HG03280 (cell line): Measurements from ENCODE around the gene COPS3.
A peak's percentile ranks its signal among the peaks of the same experiment; 100 is the strongest.

Experiments used
- ATAC-seq: cut with Tn5 transposase; IDR thresholded peaks from one replicate; pipeline ENCODE4 v1.9.1; 2021; ENCODE audit warnings: mild to moderate bottlenecking, moderate library complexity; ENCODE audit not compliant: unreplicated experiment

The COPS3 gene

GRCh38 chr17:17280613-17281549 lies at the start of gene COPS3:
TSS of gene COPS3 (minus strand) at chr17:17281246. CDS start at chr17:17281186, 60 bp downstream.
- peak; percentile 84 for ATAC-seq

DNA sequence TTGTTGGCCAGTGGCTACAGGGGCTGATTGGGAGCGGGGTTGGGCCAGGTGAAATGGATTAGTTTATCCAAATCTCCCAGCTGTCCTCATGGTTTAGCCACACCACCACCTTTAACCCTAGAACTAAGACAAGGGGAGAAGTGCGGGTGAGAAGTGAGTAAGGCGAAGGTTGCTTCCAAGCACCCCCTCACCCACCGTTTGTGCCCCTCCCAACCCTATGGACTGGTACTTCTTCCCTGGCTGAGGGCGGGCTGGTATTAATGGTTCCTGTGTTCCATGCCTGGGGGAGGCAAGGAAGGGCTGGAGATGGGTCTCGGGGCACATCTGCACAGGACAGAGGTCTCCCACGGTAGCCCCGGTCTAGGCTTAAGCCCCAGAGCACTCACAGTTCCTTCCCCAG lies 47.2 kb upstream of the COPS3 start:
- no peak for ATAC-seq

DNA sequence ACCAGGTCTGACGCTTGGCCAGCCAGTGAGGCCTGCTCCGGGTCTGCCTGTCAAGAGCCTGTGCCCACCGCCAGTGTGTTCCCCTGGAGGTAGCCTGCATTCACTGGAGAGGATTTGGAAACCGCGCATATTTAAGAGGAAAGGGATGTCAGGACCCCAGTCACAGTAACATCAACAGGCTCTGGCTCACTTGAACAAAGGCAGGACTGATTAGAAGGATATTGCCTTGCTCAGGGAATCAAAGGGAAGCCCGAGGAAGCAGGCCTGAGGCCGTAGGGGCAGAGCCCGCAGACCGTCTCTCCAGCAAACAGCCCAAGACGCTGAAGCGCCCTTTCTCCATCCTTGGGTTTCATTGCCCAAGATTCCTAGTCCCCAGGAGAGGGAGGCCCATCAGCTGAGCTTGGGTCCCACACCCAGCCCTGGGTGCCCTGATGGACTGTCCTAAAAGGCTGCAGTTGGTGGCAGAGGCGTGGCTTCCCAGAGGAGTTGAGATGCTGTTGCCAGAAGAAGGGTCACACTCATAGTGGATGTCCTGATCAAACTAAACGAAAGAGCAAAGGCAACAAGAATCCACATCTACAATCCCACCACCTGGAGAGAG lies 45.3 kb upstream of the COPS3 start:
- no peak for ATAC-seq

DNA sequence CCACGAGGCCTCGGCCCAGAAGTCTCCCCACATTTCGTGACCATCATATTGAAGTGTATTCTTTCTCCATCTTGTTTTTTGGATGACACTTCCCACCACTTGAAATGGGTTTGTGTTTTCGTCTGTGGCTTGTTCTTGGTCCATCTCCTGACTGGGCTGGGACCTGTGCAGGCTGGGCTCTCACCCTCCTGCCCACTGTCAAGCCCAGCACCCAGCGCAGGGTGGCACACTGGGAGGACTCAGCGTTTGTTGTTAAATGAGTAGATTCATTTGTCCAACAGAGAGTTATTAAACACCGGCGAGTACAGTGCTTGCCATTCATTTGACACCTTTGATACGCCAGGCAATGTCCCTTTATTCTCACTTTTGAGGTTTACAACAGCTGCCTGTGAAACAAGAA lies 44.8 kb upstream of the COPS3 start:
- ATAC-seq = no peak

DNA sequence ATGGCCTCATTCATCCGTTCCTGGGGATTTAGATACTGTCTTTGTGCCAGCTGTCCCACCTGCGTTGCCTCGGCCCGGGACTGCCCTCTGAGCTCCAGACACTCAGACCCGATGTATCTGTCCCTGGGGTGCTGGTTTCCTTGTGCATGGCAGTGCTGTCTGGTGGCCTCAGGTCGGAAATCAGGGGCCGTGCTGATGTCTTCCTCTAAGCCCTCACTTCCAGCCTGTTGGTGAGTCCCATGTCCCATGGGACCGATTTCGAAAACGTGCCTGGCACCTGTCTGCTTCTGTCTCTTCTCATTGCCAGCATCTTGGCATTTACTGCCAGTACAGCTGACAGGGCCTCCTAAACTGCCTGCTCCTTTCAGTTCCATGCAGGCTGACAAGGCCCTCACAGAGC lies 44.2 kb upstream of the COPS3 start:
- ATAC-seq = no peak

DNA sequence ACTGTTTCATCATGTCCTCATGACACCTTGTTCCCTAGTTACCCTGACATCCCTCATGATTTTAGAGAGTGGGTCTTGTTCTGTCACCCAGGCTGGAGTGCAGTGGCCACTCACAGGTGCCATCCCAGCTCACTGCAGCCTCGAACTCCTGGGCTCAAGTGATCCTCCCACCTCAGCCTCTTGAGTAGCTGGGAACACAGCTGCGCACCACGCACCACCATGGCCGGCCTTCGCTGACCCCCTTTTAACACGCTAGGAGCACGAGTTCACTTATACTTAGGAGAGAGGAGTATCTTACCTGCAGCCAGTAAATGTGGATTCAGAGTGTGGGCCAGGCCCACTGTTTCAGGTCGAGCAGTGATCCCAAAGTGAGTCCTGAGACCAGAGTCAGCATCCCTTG lies 43.6 kb upstream of the COPS3 start:
- no peak for ATAC-seq

DNA sequence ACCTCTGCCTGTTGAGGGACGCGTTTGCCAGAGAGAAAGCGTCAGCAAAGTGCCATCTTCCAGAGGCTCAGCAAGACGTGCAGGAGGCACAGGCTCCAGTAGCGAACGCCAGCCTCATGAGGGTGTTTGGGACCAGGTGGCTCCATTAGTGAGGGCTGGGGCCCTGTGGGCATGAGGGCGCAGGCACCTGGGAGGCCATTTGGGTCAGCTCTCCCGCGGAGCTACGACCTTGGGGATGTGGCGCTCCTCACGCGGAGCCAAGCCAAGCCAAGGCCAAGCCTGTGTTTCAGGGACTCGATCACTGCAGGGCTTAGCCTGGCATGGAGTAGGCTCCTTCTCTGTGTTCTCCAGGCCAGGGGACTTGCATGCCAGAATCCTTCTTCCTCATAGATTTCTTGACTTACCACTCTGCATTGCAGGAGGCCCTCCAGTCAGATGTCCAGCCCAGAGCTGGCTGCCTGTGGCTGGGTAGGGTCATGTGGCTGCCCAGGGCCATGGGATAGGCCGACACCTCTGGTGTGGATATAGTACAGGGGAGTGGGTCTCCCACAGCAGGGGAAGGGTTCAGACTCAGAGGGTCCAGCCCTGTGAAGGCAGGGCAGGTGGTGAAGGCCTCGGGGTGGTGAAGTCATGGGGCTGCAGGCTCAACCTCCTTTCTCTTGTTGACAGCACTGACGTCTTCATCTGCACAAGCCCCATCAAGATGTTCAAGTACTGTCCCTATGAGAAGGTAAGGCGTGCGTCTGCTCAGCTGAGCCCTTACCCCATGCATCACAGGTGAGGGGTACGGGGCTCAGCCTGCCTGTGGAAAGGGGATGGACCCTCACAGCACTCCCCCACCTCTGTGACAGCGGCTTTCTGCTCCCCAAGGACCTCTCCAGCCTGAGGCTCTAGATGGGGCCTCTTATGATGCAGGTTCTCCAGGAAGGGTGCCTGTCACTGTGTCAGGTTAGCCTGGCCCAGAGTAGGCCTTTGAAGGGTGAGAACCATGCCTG lies 41.8 kb upstream of the COPS3 start:
- ATAC-seq = no peak

DNA sequence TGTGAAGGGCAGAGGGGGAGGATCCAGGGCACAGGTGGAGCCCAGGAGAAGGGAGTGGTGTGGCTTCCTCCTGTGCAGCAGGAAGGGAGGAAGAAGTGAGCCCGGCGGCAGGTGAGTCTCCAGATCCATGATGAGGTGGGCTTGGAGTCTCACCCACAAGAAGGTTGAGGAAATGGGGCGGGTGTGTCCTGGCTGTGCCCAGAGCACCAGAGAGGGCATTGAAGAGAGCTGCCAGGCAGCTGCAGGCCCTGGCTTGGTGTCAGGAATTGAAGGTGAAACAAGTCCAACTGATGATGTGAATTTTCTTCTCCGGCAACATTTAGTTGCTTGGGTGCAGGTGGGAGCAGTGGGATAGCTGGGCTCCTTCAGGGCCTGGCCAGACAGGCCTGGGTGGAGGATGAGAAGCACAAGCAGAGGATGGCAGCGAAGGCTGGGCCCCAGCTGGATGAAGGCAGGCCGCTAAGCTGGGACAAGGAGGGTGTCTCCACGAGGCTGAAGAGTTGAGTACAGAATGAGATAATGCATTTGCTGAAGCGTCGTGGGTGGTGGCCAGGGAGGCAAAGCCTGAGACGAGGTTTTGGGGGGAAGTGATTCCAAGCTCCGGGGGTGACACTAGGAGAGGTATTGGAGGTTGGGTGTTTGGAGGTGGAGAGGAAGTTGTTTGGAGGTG lies 40.4 kb upstream of the COPS3 start:
- no peak for ATAC-seq

DNA sequence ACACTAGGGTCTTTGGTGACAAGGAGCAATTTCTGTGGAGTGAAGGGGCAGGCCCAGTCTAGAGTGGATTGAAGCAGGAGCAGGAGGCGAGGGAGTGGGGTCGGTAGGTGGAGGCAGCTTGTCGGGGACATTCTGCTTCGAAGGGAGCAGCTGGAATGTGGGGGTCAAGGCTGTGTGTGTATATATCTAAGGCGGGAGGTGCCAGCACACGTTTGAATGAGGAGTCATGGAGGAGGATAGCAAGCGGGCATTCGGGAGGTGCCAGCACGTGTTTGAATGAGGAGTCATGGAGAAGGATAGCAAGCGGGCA lies 39.8 kb upstream of the COPS3 start:
- ATAC-seq = no peak

DNA sequence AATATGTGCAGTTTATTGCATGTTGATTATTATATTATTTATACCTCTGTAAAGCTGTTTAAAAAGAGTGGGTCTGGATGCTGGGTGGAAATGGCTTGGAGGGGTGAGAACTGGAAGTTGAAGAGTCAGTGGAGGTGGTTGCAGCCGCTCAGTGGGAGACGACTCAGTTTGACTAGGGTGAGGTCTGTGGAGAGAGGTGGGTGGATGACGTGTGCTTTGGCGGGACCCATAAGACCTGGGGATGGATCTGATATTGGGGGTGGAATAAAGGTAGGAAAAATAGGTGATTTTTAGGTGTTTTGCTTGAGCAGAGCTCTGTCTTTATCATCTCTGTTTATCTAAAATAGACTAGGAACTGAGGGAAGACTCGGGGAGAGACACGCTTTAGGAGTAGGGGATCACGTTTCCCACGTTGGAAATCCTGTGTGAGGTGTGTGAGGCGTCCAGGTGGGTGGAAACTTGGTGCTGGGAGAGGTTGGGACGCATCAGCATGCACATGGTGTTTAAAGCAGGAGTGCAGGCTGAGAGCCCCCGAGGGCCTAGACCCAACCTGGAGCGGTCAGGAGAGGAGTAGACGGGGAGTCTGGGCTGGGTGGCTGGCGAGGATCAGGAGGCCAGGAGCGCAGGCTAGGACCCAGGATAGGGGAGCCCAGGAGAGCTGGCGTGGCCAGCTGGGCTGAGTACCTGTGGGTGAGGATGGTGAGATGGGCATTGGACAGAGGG lies 39.3 kb upstream of the COPS3 start:
- no peak for ATAC-seq

DNA sequence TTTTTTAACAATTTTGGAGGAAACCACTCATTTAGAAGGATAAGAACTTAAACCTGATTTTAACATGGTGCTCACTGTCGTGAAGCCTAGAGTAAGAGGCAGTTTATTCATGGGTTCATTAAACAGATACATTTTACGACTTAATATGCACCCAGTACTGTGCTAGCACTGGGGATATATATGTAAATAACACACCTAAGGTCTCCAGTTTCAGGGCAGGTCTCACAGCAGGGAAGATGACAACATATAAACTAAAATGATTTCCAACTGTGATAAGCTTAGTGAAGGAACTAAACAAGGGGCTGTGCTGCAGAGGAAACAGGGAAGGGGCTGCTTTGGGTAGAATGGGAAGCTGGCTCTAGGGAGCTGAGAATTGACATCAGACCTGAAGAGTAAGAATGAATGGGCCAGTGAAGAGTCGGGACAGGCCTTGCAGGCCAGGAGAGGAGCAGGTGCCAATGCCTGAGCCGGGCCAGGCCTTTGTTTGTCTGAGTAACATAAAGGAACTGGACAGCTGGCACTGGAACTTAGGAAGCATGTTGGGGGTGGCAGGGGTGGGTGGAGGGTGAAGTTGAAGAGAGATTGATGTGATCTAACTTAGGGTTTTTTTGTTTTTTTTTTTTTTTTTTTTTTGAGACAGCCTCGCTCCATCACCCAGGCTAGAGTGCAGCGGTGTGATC lies 34.2 kb upstream of the COPS3 start:
- no peak for ATAC-seq

GRCh38 chr17:17314501-17315071 lies 33.5 kb upstream of the COPS3 start:
- no peak for ATAC-seq

DNA sequence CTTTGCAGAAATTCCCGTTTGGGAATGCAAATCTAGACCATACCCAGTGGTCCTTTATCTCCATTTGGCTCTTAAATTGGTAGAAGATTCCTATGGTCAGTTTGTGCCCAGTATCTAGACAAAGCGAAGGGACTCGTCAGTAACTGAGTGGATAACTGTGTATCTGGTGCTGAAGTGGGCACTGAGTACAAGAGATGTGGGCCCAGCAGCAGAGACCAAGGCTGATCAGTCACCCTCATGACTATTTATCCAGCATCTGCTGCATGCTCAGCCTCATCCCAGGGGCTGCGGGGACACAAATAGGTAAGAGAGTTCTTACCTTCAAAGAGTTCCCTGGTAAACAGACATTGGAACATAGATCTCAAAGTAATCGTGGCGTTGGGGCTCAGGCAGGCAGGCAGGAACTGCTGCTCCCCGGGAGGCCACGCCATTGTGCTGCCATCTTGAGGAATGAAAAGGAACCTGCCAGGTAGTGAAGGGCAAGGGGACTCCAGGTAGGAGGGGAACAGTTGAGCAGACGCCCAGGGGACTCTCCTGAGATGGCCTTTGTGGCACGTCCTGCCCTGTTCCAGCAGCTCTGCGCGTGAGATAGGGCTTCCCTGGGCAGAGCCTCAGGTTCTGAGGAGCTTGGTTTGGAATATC lies 32.4 kb upstream of the COPS3 start:
- no peak for ATAC-seq

DNA sequence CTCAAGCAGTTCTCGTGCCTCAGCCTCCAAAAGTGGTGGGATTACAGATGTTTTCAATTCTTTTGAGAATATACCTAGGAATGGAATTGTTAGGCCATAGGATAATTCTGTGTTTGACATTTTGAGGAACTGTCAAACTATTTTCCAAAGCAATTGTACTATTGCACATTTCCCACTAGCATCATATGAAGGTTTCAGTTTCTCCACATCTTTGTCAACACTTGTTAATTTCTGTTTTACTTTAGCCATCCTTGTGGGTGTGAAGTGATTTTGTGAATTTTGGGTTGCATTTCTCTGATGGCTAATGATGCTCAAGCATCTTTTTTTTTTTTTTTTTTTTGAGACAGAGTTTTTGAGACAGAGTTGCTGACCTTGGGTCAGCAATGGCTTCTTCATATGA lies 28.3 kb upstream of the COPS3 start:
- ATAC-seq = no peak

DNA sequence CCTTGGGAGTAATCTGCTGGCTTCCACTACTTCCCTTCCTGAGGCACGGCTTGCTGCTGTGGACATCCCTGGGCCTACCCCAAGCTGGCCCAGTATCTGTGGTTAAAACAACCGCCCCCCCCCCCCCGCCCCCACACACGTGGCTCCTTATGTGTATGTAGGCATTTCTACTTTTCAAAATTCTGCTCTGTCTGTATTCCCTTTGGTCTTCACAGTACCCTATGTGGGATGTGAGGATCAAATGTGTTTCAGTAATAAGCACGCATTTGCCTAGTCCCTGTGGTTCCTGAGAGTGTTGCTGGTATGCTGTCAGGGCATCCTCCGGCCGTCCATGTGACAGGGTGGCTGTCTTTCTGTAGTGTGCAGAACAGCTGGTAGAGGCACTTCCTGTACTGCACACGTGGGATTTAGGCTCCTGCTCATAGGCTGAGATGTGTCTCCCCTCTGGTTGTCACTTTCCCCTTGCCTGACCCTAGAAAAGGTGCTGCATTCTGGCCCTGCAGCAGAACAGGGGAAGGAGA lies 24.3 kb upstream of the COPS3 start:
- peak; percentile 69 for ATAC-seq

DNA sequence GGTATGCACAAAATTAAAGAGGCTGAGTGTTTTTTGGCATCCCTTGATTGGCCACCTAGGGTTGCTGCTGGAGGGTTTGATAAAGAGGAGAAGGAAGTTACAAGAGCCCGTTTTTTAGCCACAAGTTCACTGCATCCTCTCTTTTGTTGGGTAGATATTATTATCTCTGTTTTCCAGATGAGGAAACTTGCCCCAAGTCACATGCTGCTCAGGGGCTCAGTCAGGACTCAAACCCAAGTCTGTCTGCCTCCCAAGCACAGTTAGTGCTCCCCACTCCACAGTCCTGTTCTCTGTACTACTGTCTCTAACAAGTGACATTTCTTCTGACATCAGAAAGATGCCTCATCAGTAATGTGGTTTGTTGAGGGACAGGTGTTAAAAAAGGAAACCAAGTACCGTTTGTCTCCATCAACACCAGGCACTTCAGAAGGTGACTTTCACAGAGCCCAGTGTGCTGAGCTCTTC lies 23.5 kb upstream of the COPS3 start:
- no peak for ATAC-seq

- no peak for ATAC-seq
Measured at GRCh38 chr17:17303847-17304490, 22.9 kb upstream of the COPS3 start.
